Skeletal muscle cell (primary cell): ENCODE data around the gene CPPED1.

Experiments used
- DNase-seq: peaks from one replicate; pipeline ENCODE4 v3.0.0-alpha.2; 2010; ENCODE audit warnings: low read depth
- H3K4me3 ChIP-seq: 2 replicates; pipeline ENCODE4 v1.5.1; 2011; ENCODE audit warnings: low read depth, mild to moderate bottlenecking, control low read depth, low read length, moderate library complexity

CPPED1 gene

GRCh38 chr16:12667909-12668308 is 135.8 kb downstream of the CPPED1 start:
- DNase-seq = no peak
- no peak overlapping the region for H3K4me3 ChIP-seq

- DNase-seq = no peak
- H3K4me3 ChIP-seq = no peak overlapping the region
Observed at GRCh38 chr16:12664164-12664733, 139.4 kb downstream of the CPPED1 start.

DNA sequence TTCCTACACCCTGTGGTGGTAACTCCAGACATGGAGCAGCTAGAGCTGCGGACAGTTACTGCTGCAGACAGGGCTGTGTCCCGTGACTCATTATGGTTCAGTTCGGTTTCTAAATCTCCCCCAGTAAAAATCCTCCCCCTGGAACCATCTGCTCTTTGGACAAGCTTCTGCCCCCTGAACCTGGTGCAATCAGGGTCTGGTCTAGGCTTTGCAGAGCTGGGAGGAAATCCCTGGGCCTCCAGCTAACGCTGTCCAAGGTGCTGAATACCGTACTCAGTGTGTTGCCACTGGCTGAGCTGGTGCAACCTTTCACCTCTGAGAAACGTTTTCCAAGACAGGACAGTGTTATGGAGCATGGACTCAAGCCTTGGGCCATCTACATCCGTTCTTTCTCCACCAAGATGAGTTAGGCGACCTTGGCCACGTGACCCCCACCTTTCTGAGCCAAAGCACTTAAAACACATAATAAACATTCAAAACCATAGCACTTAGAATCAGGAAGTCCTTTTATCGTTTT is 142.0 kb downstream of the CPPED1 start:
- DNase-seq = no peak
- H3K4me3 ChIP-seq = no peak overlapping the region

DNA sequence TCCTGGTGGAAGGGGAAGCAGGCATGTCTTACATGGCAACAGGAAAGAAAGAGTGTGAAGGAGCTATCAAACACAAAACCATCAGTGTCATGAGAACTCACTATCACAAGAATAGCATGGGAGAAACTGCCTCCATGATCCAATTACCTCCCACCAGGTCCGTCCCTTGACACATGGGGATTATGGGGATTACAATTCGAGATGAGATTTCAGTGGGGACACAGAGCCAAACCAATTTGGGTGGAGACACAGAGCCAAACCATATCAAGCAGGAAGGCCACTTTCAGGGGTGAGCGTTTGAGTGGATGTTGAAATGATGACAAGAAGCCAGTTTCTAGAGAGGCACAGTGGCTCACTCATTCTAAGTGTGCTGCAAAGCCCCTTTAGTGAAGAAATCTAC is 143.8 kb downstream of the CPPED1 start:
- DNase-seq = no peak
- no peak overlapping the region for H3K4me3 ChIP-seq

DNA sequence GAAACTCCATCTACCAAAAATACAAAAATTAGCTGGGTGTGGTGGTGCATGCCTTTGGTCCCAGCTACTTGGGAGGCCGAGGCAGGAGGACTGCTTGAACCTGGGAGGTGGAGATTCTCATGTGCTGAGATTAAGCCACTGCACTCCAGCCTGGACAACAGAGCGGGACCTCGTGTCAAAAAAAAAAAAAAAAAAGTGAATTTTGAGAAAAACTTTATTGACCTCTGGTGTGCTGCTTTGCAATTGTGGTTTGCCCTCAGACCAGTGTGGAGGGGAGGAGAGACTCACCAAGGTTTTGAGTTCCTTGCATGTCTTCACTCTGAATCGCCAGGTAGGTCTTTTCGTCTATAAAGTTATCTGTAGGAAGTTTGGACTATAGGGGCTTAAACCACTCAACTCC is 145.2 kb downstream of the CPPED1 start:
- H3K4me3 ChIP-seq = no peak overlapping the region
- DNase-seq = no peak

DNA sequence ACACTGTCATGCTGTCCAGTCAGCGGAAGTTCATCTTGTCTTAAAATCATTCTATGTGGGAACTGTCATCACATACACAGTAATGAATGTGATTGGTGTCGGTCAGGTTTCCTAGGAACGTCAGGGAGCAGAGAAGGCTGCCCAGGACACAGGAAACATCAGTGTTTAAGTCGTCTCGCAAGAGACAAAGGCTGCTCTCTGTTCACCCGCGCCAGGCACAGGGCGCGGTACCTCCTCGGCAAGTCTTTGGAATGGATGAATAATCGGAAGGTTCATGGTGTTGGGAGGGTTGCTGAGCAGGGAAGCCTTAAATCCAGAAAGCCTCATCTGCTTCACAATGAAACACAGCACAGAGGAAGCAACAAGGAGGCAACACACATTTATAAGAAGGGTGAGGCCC is 148.2 kb downstream of the CPPED1 start:
- DNase-seq = no peak
- H3K4me3 ChIP-seq = no peak overlapping the region

DNA sequence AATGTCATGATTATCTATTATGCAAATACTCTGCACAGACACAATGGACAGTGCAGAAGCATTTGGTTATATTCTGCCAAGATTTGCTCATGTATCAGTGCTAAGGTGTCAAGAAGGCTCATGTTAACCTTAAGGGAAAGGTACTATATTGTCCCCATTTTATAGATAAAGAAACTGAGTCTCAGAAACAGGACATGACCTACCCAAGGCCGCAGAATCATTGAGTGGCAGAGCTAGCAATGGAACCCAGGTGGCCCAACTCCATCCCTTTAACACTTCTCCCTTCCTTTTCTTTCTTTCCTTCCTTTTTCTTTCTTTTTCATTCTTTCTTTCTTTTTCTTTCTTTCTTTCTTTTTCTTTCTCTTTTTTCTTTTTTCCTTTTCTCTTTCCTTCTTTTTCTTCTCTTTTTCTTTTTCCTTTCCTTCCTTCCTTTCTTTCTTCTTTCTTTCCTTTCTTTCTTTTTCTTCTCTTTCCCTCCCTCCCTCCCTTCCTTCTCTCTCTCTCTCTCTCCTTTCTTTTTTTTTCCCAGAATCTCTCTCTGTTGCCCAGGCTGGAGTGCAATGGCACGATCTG is 149.8 kb downstream of the CPPED1 start:
- no peak for DNase-seq
- H3K4me3 ChIP-seq = no peak overlapping the region

DNA sequence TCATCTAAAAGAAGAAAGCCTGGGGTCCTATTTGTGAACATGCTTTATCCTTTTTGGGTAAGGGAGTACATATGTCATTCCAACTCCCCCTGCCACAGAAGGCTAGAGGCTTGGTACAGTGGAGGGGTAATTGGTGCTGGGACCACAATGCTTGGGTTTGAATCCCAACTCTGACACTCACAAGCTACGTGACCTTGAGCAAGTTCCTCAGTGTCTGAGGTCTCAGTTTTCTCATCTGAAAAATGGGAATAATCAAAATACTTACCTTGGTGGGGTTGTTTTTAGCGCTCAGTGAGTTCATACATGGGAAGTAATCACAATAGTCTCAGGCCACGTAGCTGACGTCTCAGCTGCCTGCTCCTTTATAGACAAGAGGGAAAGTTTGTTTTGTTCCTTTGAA is 150.8 kb downstream of the CPPED1 start:
- H3K4me3 ChIP-seq = no peak overlapping the region
- DNase-seq = no peak

DNA sequence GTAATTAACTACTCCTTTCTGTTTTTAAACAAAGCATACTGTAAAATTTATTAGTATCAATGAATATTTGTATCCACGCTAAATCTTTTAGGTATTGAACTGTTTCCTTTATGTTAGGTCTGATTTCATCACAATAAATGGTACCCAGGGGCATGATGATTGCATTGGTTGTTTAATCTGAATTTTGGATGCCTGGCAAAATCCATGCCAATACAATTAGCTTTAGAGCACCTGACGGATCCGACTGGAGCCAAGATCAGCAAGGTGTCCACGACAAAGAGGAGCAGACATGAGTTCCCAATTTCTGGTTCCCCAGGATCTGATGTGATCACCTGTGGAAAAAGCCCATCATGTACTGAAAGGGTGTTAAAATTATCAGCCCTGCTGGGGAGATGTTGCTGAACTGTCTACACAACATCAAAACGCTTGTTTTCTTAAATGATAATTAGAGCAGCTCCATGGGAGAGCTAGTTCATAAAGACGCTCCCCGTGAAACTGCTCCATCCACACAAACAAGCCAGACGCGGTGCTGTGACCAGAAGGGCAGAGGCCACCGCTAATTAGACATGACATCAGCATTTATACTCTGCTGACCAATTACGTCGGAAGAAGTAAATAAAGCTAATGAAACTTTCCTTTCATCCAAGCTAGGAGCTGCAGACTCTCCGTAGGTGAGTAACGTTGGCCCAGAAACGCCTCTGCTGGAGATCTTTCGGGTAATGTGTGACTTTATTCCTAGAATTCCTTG is 151.7 kb downstream of the CPPED1 start:
- H3K4me3 ChIP-seq = no peak overlapping the region
- DNase-seq = no peak

DNA sequence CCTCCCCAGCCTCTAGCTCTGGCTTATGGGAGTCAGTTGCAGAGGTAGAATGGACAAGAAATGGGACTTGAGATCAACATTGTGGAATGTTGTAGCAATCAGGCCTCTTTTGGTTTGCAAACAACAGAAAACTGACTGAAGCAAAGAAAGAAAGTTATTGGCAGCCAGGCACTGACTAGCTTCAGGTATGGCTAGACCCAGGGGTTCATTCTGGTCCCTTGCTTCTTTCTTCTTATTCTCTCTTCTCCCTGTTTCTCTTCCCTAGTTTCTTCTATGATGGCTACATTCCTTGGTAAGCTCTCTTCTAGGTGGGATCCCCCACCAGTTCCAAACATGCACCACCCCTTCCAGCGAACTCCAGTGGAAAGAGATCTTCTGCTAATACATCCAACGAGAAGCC is 154.3 kb downstream of the CPPED1 start:
- DNase-seq = no peak
- H3K4me3 ChIP-seq = no peak overlapping the region

DNA sequence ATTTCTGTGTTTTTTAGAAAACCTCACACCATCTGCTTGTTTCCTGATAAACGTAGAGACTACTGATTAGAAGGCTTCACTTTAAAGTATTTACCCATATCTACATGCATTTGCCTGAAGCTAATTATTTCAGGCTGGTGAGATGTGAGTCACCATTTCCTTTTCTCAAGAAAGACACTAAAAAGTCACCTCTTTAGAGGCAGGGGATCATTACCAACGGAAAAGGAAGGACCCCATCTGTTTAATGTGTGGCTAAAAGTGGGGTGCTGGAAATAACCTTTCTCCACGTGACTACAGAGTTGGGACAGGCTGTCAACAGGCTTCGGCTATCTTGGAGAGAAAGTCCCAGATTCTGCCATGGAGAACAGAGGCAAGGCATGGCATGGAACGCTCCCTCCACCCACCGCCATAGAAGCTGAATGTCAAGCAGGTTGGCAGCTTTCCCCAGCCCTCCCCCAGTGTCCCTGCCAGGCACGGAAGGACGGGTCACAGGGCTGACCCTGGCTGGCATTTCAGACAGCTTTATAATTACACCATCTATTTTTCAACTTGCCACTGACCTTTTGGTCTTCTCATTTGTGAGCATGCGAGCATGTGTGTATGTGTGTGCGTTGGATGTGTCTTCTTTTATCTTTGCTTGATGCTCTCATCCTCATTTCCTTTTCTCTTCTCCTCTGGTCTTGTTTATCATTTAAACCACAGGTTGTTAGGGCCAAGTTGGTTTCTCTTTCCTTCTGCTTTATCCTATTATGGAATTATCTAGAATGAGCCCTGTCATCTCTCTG is 157.0 kb downstream of the CPPED1 start:
- no peak overlapping the region for H3K4me3 ChIP-seq
- DNase-seq = no peak

GRCh38 chr16:12646098-12646489 is 157.6 kb downstream of the CPPED1 start:
- no peak overlapping the region for H3K4me3 ChIP-seq
- DNase-seq = no peak

DNA sequence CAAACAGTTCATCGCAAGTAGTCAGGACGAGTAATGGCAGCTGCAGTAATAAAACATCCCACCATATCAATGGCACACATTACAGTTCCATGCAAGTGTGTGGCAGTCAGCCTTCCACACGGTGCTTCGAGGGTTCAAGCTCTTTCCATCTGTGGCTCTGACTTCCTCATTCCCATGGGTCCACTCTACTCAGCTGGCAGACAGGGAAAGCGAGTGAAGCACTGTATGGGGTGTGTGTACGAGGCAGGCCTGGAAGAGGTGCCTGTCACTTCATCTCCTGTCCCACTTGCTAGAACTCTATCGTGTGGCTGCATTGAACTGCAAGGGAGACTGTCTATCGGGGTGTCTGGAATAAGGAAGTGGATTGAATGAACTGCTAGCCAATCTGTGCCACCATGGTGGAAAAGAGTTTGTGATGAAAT is 160.6 kb downstream of the CPPED1 start:
- no peak for DNase-seq
- no peak overlapping the region for H3K4me3 ChIP-seq

DNA sequence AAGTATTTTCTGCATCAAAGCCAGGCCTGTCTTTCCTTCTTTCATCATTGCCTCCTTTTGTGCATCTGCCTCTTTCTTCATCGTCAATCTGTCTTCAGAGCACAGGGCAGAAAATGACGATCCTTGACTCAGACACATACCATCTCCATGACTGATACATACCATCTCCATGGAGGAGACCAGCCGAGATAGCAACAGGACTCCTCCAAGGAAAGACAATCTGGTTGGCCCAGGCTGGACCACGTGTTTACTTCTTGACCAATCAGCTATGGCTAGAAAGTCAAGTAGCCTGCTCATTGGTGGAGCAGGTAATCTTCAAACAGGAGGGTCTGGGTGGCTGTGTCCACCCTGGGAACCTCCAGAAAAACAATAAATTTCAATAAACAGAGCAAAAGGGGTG is 164.6 kb downstream of the CPPED1 start:
- H3K4me3 ChIP-seq = no peak overlapping the region
- DNase-seq = peak; percentile 45

- no peak overlapping the region for H3K4me3 ChIP-seq
- DNase-seq = no peak
Observed at GRCh38 chr16:12637002-12637401, 166.7 kb downstream of the CPPED1 start.

DNA sequence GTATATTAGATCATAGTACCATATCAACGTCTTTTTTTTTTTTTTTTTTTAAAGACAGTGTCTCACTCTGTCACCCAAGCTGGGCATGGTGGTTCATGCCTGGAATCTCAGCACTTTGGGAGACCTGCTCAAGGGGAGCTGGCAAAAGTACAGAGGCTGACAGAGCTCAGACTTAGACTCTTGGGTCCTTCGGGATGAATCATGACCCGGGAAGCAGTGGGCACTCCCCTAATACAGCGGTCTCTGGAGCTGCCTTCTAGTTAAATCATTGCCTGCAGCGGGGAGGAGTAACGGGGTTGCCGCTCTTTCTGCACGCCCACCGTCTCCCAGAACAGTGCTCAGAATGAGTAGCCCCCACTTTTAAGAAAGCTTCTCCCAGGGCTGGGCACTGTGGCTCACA is 174.4 kb downstream of the CPPED1 start:
- H3K4me3 ChIP-seq = no peak overlapping the region
- no peak for DNase-seq

DNA sequence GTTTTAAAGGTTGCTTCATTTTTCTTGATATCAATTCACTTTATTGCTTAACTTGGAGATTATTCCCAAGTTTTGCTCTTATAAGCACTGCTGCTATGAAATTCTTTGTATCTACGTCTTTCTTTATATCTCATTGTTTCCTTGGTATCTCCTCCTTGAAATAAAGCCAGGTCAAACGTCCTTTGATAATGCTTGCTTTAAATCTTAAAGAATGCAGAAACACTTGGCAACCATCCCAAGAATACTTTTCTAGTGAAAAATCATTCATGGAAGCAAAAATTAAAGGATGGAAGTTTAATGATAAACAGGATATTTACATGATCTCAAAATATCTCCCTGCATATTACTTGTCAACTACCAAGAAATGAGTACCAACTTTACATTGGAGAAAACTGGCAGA is 175.2 kb downstream of the CPPED1 start:
- H3K4me3 ChIP-seq = no peak overlapping the region
- no peak for DNase-seq

GRCh38 chr16:12627394-12627793 is 176.3 kb downstream of the CPPED1 start:
- DNase-seq = no peak
- no peak overlapping the region for H3K4me3 ChIP-seq

DNA sequence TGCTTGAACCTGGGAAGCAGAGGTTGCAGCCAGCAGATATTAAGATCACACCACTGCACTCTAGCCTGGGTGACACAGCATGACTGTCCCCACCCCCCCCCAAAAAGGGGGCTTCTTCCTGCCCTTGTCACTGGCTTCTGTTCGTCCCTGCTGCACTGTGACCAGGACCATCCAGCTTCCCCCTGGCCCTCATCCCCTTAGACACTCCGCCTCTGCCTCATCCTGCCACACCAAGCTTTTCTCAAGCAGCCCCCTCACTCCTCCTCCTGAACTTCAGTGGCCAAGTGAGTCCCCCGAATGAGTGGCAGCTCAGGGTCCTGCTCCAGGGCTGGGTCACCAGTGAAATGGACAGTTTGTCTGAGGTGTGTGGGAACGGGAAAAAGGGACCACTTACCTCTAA is 177.3 kb downstream of the CPPED1 start:
- DNase-seq = no peak
- H3K4me3 ChIP-seq = no peak overlapping the region

DNA sequence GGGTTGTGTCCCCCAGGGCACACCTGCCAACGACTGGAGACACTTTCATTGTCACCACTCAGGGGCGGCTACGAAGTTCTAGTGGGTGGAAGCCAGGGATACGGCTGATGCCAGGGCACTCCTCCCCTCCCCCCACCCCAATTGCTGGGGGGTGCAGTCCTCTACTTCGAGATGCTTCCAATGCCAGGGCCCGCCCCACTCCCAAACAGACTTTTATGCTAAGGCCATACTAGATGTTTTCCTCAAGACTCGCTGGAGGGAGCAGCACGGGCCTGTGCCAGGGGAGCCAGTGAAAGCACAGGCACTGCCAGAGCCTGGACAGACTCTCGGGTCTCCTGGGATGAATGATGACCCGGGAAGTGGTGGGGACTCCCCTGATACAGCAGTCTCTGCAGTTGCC is 178.0 kb downstream of the CPPED1 start:
- no peak overlapping the region for H3K4me3 ChIP-seq
- DNase-seq = no peak
